ENCODE measurements around the gene LAMC2. TPM values are rescaled to one million over a fixed set of nuclear protein-coding genes. Genes with fewer than 3 reads are reported as not detected.

Gene LAMC2
- total and polyA plus RNA-seq, 3 donors from 2014 or later: 1.9 to 8.5 (median 3.4) TPM

DNA sequence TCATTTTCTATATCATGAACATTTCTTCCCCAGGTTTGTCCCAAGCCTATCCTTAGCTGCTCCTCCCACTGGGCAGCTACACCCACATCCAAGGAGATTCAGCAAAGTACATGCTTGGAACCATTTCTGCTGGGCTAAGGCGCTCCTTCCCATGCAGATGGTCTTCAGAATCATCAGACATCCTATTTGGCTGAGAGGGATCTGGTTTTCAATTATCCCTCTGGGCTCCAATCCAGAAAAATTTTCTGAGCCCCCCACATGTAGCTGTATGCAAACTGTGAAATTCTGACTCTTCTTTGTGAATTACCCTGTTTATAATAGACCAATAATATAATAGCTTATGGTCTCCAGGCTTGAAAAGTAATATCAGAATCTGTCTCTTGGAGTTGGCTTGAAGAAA, 99.2 kb downstream of the LAMC2 start:
- intact Hi-C loops (cut with DNase I; ENCODE audit: low total_unique reads): no loop called here
- Histone ChIP-seq H3K4me1 (peaks cover 29% of the 10 kb centered on the region), H3K27ac (no peak overlapping the region), H3K9me3 (no peaks in the 10 kb centered on the region), H3K4me3 (no peak overlapping the region), H3K27me3 (no peaks in the 10 kb centered on the region), H3K36me3 (ENCODE audit: low read depth, missing control alignments) (no peaks in the 10 kb centered on the region)
- no peak for DNase-seq
- 86 to 100% methylated on average over 1 of the region's 1 CpG for WGBS, 2 donors
- TF ChIP-seq POLR2A (IDR thresholded peaks at IDR 0.05) (no peak), CTCF (IDR thresholded peaks at IDR 0.05) (no peak)

DNA sequence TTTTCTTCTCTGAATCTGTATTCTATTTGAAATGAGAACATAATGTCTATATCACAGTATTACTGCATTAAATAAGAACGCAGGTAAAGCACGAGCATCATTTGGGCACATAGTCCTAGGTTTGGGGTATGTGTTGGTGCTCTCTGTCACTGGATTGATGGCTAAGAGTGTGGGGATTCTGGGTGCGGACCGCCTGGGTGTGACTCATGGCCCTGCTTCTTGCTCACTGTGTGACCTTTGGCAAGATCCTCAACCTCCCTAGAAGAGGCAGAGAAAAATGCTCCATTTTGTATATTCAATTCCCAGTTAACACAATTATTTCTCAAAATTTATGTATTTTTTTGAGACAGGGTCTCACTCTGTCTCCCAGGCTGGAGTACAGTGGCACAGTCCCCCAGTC, 99.7 kb downstream of the LAMC2 start:
- no peaks in the 10 kb centered on the region for H3K27me3 ChIP-seq
- DNase-seq: no peak
- H3K9me3 ChIP-seq: no peaks in the 10 kb centered on the region
- no peak for TF ChIP-seq CTCF (IDR thresholded peaks at IDR 0.05)
- TF ChIP-seq POLR2A (IDR thresholded peaks at IDR 0.05): no peak
- peak overlapping the region; percentile 44 to 55 for H3K27ac ChIP-seq
- 65 to 70% methylated on average over 4 of the region's 4 CpGs for WGBS, 2 donors
- intact Hi-C loops (cut with DNase I; ENCODE audit: low total_unique reads): no loop called here
- H3K4me3 ChIP-seq: no peak overlapping the region
- H3K4me1 ChIP-seq: peaks cover 29% of the 10 kb centered on the region
- no peaks in the 10 kb centered on the region for H3K36me3 ChIP-seq (ENCODE audit: low read depth, missing control alignments)

GRCh38 chr1:183287191-183287675, 101.2 kb downstream of the LAMC2 start:
- no peak for TF ChIP-seq CTCF (IDR thresholded peaks at IDR 0.05)
- no peak for TF ChIP-seq POLR2A (IDR thresholded peaks at IDR 0.05)
- H3K27me3 ChIP-seq: no peaks in the 10 kb centered on the region
- WGBS, 2 donors: 33 to 48% methylated on average over 5 of the region's 5 CpGs
- no peaks in the 10 kb centered on the region for H3K36me3 ChIP-seq (ENCODE audit: low read depth, missing control alignments)
- peak overlapping the region; percentile 53 to 55 for H3K27ac ChIP-seq
- H3K4me1 ChIP-seq: peaks cover 23% of the 10 kb centered on the region
- no peak overlapping the region for H3K4me3 ChIP-seq
- intact Hi-C loops (cut with DNase I; ENCODE audit: low total_unique reads): no loop called here
- no peaks in the 10 kb centered on the region for H3K9me3 ChIP-seq
- peak; percentile 81 for DNase-seq

DNA sequence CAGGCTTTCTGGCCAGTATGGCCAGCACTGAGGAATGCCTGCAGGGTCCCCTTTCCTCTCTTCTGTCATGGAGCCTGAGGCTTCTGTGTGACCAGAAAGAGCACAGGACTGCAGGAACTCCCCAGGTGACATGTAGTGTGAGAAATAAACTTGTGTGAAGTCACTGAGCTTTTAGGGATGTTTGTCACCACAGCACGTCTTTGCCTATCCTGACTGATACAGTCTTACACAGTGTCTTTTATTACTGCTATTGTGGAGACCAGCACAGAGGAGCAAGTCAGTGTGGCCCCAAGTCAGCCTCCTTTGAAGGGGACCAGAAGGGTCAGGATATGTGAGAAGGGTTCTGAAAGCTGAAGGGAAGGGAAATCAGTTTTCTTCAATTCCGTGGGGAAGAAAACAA, 102.5 kb downstream of the LAMC2 start:
- WGBS, 2 donors: 85 to 86% methylated on average over 2 of the region's 2 CpGs
- intact Hi-C loops (cut with DNase I; ENCODE audit: low total_unique reads): no loop called here
- Histone ChIP-seq H3K36me3 (ENCODE audit: low read depth, missing control alignments) (no peaks in the 10 kb centered on the region), H3K9me3 (no peaks in the 10 kb centered on the region), H3K27me3 (no peaks in the 10 kb centered on the region), H3K4me3 (no peak overlapping the region), H3K4me1 (peaks cover 19% of the 10 kb centered on the region), H3K27ac (no peak overlapping the region)
- no peak for DNase-seq
- TF ChIP-seq CTCF (IDR thresholded peaks at IDR 0.05) (no peak), POLR2A (IDR thresholded peaks at IDR 0.05) (no peak)

DNA sequence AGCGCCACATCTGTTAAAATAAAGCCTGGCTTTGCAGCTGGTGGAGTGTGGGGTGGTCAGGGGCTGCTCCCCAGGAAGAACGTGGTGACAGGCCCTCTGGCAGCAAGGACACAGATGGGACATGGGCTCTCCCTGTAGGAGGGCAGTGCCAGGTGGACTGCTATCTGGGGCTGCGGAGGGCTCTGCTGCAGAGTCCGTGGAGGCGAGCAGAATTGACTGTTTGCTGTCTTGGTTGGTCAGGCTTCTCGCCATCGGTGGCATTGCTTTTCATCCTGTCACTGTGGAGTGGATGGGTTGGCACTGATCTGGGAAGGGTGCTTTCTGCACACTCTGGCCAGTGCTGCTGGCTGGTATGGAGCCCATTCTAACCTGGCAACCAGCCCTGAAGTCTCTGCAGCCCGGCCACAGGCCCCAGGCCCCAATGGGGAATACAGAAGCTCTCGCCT, 103.0 kb downstream of the LAMC2 start:
- Histone ChIP-seq H3K36me3 (ENCODE audit: low read depth, missing control alignments) (no peaks in the 10 kb centered on the region), H3K4me3 (no peak overlapping the region), H3K27me3 (no peaks in the 10 kb centered on the region), H3K27ac (no peak overlapping the region), H3K9me3 (no peaks in the 10 kb centered on the region), H3K4me1 (peaks cover 19% of the 10 kb centered on the region)
- no peak for DNase-seq
- 58 to 89% methylated on average over 8 to 9 of the region's 9 CpGs for WGBS, 2 donors
- TF ChIP-seq CTCF (IDR thresholded peaks at IDR 0.05) (no peak), POLR2A (IDR thresholded peaks at IDR 0.05) (no peak)
- intact Hi-C loops (cut with DNase I; ENCODE audit: low total_unique reads): no loop called here

Measured in testis (tissue), 3 donors.